Endothelial cell of umbilical vein (primary cell): Measurements from ENCODE around the gene SLC35A3. TPM values are rescaled to one million over a fixed set of nuclear protein-coding genes. Genes with fewer than 3 reads are reported as not detected.

Experiments used
- BruUV-seq: library from RNA; stranded (reverse); fragments of 400-500 nt; replicated peaks from 2 replicates; lab custom pipeline; 2021; lab: Mats Ljungman, UMichigan
- CTCF ChIA-PET: fragments of 300-600, 350-600 bp; sonication (Branson Sonifier 250); formaldehyde crosslinking; loops from one replicate; lab custom pipeline; 2021; ENCODE audit warnings: antibody characterized with exemption, inconsistent platforms; lab: Charles Lee
- POLR2A ChIA-PET: fragments of 300-600, 350-600 bp; sonication (Branson Sonifier 250); formaldehyde crosslinking; loops from one replicate; lab custom pipeline; 2021; ENCODE audit warnings: antibody characterized with exemption, inconsistent platforms; lab: Charles Lee
- DNase-seq: peaks from one replicate; pipeline ENCODE4 v3.0.0-alpha.2; 2011; ENCODE audit warnings: low read depth, low spot score
- FAIRE-seq: peaks from 2 replicates; lab custom pipeline; 2011; peaks lifted over from hg19 to GRCh38; lab: Jason Lieb, UNC
- H2AFZ ChIP-seq: 2 replicates; pipeline ENCODE4 v1.6.0; 2012; ENCODE audit warnings: low read depth, low read length, control low read depth, inconsistent platforms
- H3K27ac ChIP-seq: 2 replicates; pipeline ENCODE4 v1.5.1; 2011; ENCODE audit warnings: low read depth, mild to moderate bottlenecking, control low read depth, low read length, moderate library complexity; ENCODE audit not compliant: insufficient read depth
- H3K27me3 ChIP-seq, 2 experiments: 2 replicates each; pipeline versions ENCODE4 v1.6.0 to v1.6.1; 2011; ENCODE audit warnings: low read length in 2 of 2, mixed read lengths in 1 of 2; ENCODE audit not compliant: control insufficient read depth in 2 of 2, insufficient read depth in 2 of 2
- H3K36me3 ChIP-seq, 2 experiments: 2 replicates in 1 of 2; 3 replicates in 1 of 2; pipeline ENCODE4 v1.5.1; 2011; ENCODE audit warnings: low read length in 2 of 2, mild to moderate bottlenecking in 1 of 2, moderate library complexity in 1 of 2; ENCODE audit not compliant: control insufficient read depth in 2 of 2, insufficient read depth in 2 of 2; ENCODE audit errors: extremely low read depth in 1 of 2
- H3K4me1 ChIP-seq: 3 replicates; pipeline ENCODE4 v1.5.1; 2011; ENCODE audit warnings: mild to moderate bottlenecking, low read length; ENCODE audit not compliant: control insufficient read depth, insufficient read depth; ENCODE audit errors: extremely low read depth
- H3K4me2 ChIP-seq: 2 replicates; pipeline ENCODE4 v1.6.1; 2011; ENCODE audit warnings: low read length, control low read depth, mixed read lengths; ENCODE audit not compliant: insufficient read depth
- H3K4me3 ChIP-seq, 3 experiments: fragments of 200-600 bp in 1 of 3; sonication (generic), shearing (Covaris generic) in 1 of 3; replicated peaks in 1 of 3; 2 replicates each; pipeline ENCODE4 v1.5.1; 2011 to 2016; ENCODE audit warnings: control low read depth in 3 of 3, low read length in 3 of 3, mild to moderate bottlenecking in 2 of 3, inconsistent platforms in 1 of 3, low read depth in 1 of 3, moderate library complexity in 1 of 3; ENCODE audit not compliant: insufficient read depth in 1 of 3
- H3K79me2 ChIP-seq: 2 replicates; pipeline ENCODE4 v1.6.0; 2012; ENCODE audit warnings: low read length, inconsistent platforms; ENCODE audit not compliant: control insufficient read depth, insufficient read depth
- H3K9ac ChIP-seq: replicated peaks from 2 replicates; pipeline ENCODE3; 2011; ENCODE audit warnings: low read length, control low read depth; ENCODE audit not compliant: insufficient read depth; ENCODE audit errors: extremely low read depth
- H3K9me1 ChIP-seq: replicated peaks from 3 replicates; pipeline ENCODE4 v1.6.0; 2011; ENCODE audit warnings: mild to moderate bottlenecking, low read length; ENCODE audit not compliant: control insufficient read depth, insufficient read depth; ENCODE audit errors: extremely low read depth
- H3K9me3 ChIP-seq: replicated peaks from 2 replicates; pipeline ENCODE4 v1.5.1; 2012; ENCODE audit warnings: low read length, inconsistent platforms; ENCODE audit not compliant: control insufficient read depth, insufficient read depth
- H4K20me1 ChIP-seq: replicated peaks from 2 replicates; pipeline ENCODE3; 2011; ENCODE audit warnings: mild to moderate bottlenecking, low read length; ENCODE audit not compliant: control insufficient read depth, insufficient read depth; ENCODE audit errors: extremely low read depth
- EZH2 ChIP-seq: IDR thresholded peaks from 2 replicates; pipeline ENCODE4 v1.6.1; 2012; ENCODE audit warnings: borderline replicate concordance, low read depth, mild to moderate bottlenecking, moderate library complexity, low read length, inconsistent platforms; ENCODE audit not compliant: severe bottlenecking
- FOS ChIP-seq: IDR thresholded peaks from 2 replicates; pipeline ENCODE4 v1.6.1; 2011; ENCODE audit warnings: mild to moderate bottlenecking, low read length, moderate library complexity, borderline replicate concordance; ENCODE audit not compliant: insufficient read depth
- GATA2 ChIP-seq: IDR thresholded peaks from 2 replicates; pipeline ENCODE4 v1.7.0; 2011; ENCODE audit warnings: low read depth, mild to moderate bottlenecking, moderate library complexity, mixed read lengths, low read length; ENCODE audit not compliant: insufficient read length, insufficient read depth
- JUN ChIP-seq: IDR thresholded peaks from 2 replicates; pipeline ENCODE4 v1.6.1; 2011; ENCODE audit warnings: borderline replicate concordance, low read depth; ENCODE audit not compliant: insufficient read length, insufficient read depth
- MYC ChIP-seq: IDR thresholded peaks from one replicate; pipeline ENCODE4 v1.6.1; 2011; ENCODE audit warnings: mild to moderate bottlenecking, low read depth, low read length
- POLR2A ChIP-seq: IDR thresholded peaks from 2 replicates; pipeline ENCODE4 v1.6.1; 2012; ENCODE audit warnings: low read depth, mild to moderate bottlenecking, control low read depth, low read length
- POLR2AphosphoS5 ChIP-seq: IDR thresholded peaks from 2 replicates; pipeline ENCODE4 v1.6.1; 2012; ENCODE audit warnings: low read depth, mild to moderate bottlenecking, control low read depth, low read length, moderate library complexity; ENCODE audit not compliant: insufficient read depth
- dilution Hi-C: fragments of 300-500 bp; cut with MboI; formaldehyde crosslinking; loops from one replicate; pipeline ENCODE4 v1.15.0; 2019; ENCODE audit warnings: low sequenced_read_pairs; ENCODE audit not compliant: extremely low pct_ligation_motif_present
- intact Hi-C: fragments of 100-400 bp; cut with micrococcal nuclease; formaldehyde crosslinking; loops from one replicate; pipeline ENCODE4 v1.10.0; 2022
- polyA plus RNA-seq, 4 experiments: library from polyadenylated mRNA; depleted of rRNA in 3 of 4; stranded (reverse) in 3 of 4; unstranded in 1 of 4; fragments of >200 nt; gene quantifications; 2 replicates each; pipeline versions ENCODE4 v1.2.1 to v1.2.3, GENCODE V29; 2011 to 2012; ENCODE audit warnings: missing spikeins in 1 of 4
- total RNA-seq: library from RNA; stranded (reverse); gene quantifications from 2 replicates; pipeline ENCODE4 v1.2.3, GENCODE V29; 2021
- TF ChIP-seq, protein P1 (sequence below): IDR thresholded peaks from 2 replicates; pipeline ENCODE4 v1.6.1; 2011; ENCODE audit not compliant: insufficient read depth, insufficient read length
- TF ChIP-seq, protein P2 (sequence below), 2 donors: IDR thresholded peaks; 1 replicate in 1 of 2; 2 replicates in 1 of 2; pipeline ENCODE4 v1.5.1; 2011; ENCODE audit warnings: low read length in 2 of 2, mild to moderate bottlenecking in 2 of 2, moderate library complexity in 2 of 2, control low read depth in 1 of 2, inconsistent platforms in 1 of 2, low read depth in 1 of 2; ENCODE audit not compliant: insufficient read depth in 1 of 2; ENCODE audit errors: extremely low read depth in 1 of 2

Gene SLC35A3
- total and polyA plus RNA-seq, 2 donors (not counting 3 experiments of a cell fraction or from before 2014, with no cell fraction given): 3.6 to 19.0 TPM

DNA sequence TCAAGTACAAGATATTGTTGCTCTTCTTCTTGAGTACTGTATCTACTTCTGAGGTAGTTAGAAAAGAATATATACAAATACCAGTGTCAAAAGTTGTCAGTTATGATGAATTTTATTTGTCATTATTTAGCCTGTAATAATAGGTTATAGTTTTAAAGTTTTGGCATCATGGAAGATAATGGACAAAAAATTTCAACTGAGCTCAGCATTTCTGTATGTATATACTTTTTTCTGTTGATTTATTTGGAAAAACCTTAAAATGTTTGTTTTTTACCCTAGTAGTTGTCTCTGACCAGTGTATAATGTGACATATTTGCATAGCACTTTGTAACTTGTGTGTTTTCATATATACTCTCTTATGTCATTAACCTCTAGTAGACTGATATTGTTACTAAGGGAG is 11.1 kb downstream of the SLC35A3 start:
- Histone ChIP-seq H3K9me3 (no peaks in the 10 kb centered on the region), H3K4me2 (no peak overlapping the region), H4K20me1 (no peaks in the 10 kb centered on the region), H3K9me1 (no peaks in the 10 kb centered on the region), H3K4me3 (no peak overlapping the region), H3K79me2 (peaks cover 6% of the 10 kb centered on the region), H3K4me1 (no peaks in the 10 kb centered on the region), H3K9ac (no peak overlapping the region), H3K27ac (no peak overlapping the region), H3K27me3 (no peaks in the 10 kb centered on the region), H2AFZ (no peak overlapping the region), H3K36me3 (peaks cover 0 to 2% of the 10 kb centered on the region in 2 experiments)
- DNase-seq: no peak
- no peak for FAIRE-seq
- ChIA-PET POLR2A (interaction anchor here (0.5 kb wide), 1 partner anchor 17 kb away, joined by 4 read pairs; no protein-coding TSS in a partner anchor), CTCF (interaction anchor here (1.0 to 1.7 kb wide), 4 partner anchors 8 to 24 kb away, joined by 3 to 7 read pairs (median 4); no protein-coding TSS in a partner anchor)
- no TSS peak for BruUV-seq
- dilution Hi-C loops: no loop called here
- intact Hi-C loops: no loop called here
- TF ChIP-seq POLR2A (no peak), GATA2 (no peak), FOS (no peak), EZH2 (no peak), JUN (no peak), POLR2AphosphoS5 (no peak), MYC (no peak)
- TF ChIP-seq, protein P1, sequence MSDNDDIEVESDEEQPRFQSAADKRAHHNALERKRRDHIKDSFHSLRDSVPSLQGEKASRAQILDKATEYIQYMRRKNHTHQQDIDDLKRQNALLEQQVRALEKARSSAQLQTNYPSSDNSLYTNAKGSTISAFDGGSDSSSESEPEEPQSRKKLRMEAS: no peak
- TF ChIP-seq, protein P2, sequence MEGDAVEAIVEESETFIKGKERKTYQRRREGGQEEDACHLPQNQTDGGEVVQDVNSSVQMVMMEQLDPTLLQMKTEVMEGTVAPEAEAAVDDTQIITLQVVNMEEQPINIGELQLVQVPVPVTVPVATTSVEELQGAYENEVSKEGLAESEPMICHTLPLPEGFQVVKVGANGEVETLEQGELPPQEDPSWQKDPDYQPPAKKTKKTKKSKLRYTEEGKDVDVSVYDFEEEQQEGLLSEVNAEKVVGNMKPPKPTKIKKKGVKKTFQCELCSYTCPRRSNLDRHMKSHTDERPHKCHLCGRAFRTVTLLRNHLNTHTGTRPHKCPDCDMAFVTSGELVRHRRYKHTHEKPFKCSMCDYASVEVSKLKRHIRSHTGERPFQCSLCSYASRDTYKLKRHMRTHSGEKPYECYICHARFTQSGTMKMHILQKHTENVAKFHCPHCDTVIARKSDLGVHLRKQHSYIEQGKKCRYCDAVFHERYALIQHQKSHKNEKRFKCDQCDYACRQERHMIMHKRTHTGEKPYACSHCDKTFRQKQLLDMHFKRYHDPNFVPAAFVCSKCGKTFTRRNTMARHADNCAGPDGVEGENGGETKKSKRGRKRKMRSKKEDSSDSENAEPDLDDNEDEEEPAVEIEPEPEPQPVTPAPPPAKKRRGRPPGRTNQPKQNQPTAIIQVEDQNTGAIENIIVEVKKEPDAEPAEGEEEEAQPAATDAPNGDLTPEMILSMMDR (IDR thresholded peaks at IDR 0.05; ENCODE audit: extremely low read depth in 1 of 2, insufficient read depth in 1 of 2, low read depth in 1 of 2, low read length in 2 of 2): no peak
